HG03060 (cell line): ENCODE data around the gene OGDH.
A peak's percentile ranks its signal among the peaks of the same experiment; 100 is the strongest.
"Not testable (repeated sequence)": the region's sequence is repeated elsewhere in the genome, so short reads cannot be mapped to it uniquely, and the experiment has no call there.

Experiments used
- ATAC-seq: cut with Tn5 transposase; IDR thresholded peaks from one replicate; pipeline ENCODE4 v1.9.1; 2021; ENCODE audit warnings: low read depth, moderate number of reproducible peaks; ENCODE audit not compliant: unreplicated experiment

Gene OGDH

DNA sequence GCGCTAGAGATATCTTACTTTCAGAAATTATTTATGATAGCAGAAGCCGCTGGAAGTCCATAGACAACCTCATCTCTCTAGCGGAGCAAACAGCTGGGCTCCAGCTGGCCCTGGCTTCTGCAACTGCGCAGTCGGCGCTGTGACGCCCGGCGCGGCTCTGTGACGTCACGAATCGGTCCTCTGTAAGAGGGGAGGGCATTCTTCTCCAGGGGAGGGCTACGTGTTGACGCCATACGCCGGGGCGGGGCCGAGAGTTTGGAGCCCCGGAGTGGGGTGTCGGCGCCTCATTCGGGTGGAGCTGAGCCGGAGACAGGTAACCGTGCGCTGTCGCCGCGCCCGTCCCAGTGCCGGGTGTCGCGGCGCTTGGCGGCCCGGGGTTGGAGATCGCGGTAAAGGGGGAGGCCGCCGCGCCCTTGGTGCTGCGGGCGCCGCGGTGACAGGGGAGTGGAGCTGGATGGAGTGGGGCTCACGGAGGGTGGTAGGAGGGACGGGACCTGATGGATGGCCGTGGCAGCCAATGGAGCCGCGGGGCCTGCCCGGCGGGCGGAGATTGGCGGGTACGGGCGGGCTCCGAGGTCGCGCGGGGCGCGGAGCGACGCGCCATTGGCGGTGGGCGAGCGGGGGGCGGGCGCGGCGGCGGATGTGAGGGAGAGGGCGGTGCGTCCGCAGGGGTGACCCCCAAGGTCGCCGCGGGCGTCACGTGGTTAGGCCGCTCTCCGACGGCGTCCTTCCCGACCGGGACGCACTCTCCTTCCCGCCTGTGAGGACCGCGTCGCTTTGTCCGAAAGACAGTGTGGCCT, at the start of gene OGDH:
Gene OGDH, plus strand, starts transcription at position 287 of the 800 bp plus-strand sequence. CDS start 17,717 bp downstream, outside the sequence.
- peak; percentile 73 for ATAC-seq

DNA sequence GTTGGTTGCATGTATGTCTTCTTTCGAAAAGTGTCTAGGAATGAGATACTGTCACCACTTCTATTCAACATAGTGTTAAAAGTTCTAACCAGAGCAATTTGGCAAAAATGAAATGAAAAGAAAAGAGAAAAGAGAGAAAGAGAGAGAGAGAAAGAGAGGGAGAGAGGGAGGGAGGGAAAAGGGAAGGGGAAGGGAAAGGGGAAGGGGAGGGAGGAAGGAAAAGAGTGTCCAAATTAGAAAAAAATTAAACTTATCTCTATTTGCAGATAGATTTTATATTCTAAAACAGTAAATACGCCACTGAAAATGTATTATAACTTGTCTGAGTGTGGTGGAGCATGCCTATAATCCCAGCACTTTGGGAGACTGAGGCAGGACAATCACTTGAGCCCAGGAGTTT, 48.9 kb upstream of the OGDH start:
- no peak for ATAC-seq

DNA sequence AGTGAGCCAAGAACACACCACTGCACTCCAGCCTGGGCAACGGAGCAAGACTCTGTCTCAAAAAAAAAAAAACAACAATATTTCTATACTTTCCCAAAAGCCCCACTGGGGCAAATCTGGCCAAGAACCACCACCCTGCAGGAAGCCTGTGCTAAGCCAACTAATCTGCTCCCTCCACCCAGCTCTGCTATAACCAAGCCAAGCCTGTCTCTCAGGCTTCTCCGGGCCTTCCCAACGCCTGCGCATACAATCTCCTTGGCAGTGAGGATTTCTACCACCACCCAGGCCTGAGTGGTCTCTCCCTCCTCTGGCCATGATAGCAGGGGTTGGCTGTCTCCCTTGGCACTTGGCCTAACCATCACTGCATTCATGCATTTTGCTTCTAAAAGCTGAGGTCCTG, 46.9 kb upstream of the OGDH start:
- ATAC-seq, result no peak

DNA sequence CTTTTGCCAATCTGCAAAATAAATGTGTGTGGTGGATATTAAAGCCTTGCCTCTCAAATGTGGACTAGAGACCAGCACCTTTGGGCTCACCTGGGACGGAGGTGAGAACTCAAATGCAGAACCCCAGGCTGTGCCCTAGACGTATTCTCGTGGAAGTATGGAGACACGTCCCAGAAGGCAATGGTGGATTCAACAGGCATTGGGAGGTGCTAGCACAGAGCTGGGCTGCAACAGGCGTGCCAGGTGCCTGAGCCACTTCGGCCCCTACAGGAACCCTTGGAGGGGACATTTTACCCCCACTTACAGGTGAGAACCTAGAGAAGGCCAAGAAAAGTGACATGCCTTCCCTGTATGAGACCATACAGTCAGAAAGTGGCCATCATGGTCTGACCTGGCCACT, 44.9 kb upstream of the OGDH start:
- no peak for ATAC-seq

DNA sequence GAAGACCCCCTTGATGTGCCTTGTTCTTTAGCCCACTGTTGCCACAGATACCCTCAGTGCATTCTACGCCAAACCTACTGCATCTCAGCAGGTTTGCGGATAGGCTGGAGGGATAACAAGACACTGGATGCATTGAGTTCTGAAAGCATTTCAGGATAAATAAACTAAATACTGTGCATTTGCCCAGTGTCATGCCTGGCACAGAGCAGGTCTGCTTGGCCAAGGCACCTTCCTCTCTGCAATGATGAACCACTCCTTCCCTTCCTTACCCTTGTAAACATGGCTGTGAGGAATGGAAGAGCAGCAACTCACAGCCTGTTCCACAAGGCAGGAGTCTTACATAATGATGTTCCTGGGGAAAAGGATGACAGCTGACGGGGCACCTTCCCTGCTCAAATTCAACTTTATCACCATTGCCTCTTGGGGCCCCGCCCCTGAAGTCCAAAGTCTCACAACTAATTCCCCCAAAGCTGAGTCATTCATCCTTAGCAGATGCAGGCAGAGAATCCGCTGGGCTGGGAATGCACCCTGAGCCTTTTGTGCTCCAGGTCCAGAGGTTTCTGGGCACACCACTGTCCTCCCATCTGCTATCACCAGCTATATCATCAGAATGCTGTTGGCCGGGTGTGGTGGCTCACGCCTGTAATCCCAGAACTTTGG, 44.3 kb upstream of the OGDH start:
- ATAC-seq, result no peak

DNA sequence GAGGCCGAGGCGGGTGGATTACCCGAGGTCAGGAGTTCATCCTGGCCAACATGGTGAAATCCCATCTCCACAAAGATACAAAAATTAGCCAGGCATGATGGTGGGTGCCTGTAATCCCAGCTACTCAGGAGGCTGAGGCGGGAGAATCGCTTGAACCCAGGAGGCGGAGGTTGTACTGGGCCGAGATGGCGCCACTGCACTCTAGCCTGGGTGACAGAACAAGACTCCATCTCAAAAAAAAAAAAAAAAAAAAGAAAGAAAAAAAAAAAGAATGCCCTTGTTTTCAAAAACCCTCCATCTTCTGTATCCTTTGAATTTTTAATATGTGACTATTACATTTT, 43.8 kb upstream of the OGDH start:
- not testable (repeated sequence) for ATAC-seq

DNA sequence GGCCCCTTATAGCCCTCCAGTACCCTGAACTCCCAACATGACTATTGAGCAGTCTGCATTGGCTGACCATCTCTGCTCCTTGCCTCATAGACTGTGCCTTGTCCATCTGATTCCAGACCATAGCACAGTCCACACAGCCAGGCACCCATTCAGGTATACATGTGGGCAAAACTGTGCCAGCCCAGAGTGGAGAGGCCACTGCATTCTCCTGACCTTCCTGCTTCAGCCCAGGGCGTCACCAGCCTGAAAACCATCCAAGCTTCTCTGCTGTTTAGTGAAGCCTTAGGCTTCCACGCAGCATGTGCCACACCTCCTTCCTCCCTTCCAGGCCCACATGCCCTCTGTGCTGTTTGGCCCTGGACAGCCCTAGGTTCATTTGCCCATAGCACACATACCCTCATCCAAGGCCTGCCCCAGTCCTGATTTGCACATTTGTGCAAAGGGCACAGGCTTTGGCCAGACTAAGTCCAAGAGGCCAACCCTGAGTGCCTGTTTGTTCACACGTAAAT, 43.2 kb upstream of the OGDH start:
- no peak for ATAC-seq

DNA sequence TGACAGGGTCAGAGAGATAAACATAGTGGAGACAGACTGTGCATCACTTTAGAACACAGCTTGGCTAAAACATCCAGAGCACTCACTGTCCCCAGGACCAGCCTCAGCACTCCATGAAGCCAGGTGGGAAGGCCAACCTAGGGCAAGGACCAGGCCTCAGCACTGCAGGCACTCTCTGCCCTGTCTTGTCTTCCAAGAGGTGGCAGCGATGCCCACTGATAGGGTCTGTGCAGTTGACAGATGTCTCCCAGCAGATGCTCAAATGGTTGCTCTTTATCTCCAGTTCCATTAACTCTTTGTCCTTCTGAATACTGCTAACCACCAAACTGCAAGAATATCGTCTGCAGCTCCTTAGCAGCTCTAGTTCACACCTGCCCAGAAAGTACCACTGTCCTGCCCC, 41.8 kb upstream of the OGDH start:
- ATAC-seq, result no peak

DNA sequence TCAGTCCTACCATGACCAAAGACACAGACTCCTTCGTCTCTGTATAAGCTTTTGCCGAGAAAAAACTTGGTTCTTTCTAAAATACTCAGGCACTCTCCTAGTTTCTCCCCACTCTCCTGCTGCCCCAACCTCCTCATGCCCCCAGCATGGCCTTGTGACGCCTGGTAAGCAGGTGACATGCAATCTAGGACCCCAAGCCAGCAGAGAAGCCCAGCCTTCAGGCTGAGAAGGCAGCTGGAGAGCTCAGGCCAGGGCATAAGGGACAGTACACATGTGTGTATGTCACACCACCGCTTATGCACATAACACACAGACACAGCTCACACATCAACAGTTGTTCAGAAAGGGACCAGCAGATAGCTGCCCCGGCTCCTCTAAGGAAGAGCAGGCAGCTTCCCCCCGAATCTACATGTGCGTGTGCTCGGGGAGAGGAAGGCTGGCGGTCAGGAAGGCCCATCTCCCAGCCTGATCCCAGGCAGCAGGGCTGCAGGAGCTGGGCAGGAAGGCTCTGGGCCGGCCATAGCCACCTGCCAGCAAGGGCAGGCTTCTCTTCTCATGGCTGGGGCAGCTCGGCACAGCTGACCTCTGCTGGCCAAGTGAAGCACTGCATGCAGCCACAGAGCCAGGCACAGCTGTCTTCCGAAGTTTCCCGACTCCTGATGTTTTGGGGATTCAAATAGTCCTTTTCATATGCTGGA, 41.2 kb upstream of the OGDH start:
- no peak for ATAC-seq

DNA sequence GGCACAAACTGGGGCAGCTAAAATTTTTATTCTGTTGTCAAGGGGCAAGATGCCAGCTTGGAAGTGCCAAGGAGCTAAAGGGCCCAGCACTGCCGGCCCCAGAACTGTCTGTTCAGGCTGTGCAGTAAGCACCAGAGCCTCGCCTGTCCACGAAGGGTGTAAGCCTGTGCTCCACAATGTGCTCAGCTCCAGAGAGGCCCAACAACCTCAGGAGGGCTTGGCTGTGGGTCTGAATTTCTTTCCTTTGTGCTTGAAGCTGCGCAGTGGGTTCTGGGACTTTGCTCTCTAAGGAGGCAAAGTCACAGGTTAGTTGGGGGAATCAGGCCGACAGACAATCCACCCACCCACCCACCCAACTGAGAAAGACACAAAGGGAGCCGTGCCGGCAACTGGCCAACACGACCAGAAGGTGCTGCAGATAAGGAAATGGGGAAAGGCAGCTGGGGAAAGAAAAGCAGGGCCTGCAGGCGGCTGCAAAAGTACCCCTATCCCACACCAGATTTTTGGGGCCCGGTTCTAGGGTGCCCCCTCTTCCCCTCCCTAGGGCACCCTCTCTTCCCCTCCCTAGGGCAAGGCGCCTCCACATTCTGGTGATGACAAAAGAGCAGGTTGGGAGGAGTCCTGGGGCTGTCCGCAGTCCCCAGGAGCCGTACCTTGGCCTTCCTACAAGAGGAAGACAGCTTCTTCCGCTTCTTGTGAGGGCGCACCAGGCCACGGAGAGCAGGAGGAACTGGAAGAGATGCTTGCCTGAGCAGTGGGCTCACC, 40.5 kb upstream of the OGDH start:
- no peak for ATAC-seq

DNA sequence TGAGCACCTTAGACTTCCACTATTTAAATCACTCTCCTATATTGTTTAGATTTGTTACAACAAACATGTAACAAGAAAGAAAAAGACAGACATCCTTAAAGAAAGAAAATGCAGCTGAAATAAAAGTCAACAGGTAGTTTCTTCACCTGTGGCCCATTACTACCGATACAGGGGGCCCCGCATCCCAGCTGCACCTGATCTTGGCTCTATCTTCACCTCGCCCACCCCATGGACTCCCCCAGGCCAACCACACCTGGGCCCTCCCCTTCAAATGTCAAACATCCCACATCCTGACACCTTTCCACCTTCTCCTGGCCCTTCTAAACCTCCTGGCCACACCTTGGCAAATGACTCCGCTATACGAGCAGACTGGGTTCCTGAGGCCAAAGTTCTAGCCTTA, 39.7 kb upstream of the OGDH start:
- no peak for ATAC-seq

DNA sequence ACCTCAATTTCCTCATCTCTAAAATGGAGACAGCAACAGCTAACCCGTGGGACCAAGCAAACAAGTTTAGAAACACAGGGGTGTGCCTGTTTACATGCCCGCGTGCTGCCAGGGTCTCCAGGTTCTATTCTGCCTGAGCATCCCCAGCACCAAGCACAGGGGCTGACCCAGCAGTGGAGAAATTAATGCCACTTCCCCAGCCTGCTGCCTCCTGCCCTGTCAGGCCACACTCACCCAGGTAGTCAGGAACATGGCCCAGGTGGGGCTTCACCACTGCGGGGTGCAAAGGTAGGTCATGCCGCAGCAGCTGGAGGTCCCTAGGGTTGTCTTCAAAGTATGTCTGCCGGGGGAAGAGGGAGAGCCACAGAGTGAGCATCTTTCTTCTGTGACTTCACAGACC, 38.5 kb upstream of the OGDH start:
- ATAC-seq, result no peak

DNA sequence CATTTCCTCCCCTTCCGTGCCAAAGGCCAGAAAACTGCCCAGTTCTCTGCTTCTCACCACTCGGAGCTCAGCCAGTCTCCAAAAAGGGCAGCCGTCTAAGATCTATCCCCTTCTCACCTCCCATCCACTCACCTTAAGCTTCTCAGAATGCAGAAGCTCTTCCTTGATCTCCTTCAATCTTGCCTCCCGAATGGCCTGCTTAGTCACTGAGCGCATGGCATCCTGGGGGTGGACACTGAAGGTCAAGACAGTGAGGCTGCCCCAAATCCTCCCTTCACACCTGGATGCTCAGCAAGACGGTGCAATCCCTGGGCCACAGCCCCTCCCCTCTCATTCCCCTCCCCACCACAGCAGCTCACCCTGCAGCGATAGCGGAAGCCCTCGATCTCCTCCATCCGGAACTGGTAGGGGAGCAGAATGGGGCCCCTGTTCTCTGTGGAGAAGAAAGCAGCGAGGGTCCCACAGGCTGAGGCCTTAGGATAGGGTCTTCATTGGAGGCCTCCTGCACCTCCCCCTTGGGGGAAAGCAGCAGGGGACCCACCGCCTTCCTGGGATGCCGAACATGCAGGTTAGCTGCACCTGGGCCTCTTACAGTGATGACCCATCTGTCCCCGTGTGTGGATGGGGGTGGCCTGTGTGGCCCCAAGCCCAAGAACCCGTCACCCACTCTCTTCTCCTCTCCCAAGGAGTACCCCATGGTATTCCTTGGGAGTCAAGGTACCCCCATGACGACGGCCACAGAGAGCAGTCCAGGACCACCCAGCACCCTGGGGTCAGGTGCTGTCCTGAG, 37.5 kb upstream of the OGDH start:
- ATAC-seq, result no peak

DNA sequence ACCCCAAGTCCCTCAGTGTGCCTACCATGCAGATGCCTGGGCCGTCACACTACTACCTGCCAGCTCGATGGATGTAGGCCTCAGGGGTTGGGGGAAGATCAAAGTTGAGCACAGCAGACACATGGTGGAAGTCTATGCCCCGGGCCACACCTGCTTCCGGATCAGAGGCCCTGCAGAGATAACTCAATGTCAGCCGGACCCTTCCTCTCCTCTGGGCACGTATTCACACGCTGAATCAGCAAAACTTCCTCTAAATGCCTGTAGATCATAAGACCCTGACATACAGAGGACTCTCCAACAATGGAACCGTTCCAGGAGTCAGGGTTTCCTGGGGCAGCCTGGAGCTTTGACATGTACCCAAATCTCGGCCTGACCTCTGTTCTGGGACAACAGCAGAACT, 36.5 kb upstream of the OGDH start:
- ATAC-seq, result no peak

DNA sequence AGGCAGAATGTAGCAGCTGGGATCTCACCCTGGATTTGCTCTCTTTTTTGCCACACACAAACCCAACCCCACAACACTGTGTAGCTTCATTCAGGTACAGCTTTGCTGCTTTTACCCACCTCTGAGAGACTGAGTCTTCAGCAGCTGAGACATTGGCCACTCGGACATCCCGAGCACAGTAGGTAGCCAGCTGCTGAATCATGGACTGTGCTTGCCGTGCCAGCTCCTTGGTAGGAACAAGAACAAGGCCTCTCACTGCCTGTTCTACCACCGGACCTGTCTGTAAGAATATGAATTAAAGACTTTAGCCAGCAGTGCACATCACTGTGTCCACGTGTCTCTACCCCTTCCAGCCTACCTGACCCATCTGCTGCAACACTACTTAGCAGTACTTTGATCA, 33.7 kb upstream of the OGDH start:
- no peak for ATAC-seq

DNA sequence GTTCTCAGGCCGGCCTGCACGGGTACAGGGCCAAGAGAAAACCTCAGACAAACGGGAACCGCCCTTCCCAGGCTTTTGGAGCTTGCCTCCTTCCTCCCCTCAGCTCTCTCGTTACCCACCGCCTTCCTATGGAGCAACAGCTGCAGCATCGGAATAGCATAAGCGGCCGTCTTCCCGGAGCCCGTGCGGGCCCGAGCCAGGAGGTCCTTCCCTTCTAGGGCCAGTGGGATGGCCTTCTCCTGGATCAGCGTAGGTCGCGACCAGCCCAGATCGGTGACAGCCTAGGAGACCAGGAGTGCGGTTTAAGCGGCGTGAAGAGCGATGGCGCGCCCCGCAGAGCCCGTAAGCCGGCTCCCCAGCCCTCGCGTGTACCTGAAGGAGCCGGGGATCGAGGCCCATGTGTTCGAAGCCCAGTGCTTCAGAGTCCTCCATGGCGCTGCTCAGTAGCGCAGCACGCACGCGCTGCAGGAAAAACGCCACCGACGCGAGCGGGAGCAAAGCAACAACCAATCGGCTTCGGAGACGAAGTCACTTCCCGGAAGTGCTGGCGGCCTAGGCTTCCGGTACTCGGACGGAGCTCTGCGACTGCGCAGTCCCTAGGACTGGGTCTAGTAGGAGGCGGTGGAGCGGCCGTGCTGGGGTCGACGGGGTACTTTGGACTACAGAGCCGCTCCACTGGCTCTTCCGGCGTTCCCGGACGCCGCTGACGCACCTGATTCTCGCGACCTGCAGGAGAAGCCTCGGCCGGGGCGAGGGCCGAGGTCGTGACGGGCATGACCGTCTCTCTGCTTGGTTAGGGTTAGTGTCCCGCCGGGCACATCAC, 32.8 kb upstream of the OGDH start, which contains the start of gene DDX56:
Gene DDX56, minus strand, starts transcription at position 445 of the 823 bp plus-strand sequence. Its CDS starts 13 bp downstream, at position 432.
- peak; percentile 86 for ATAC-seq

DNA sequence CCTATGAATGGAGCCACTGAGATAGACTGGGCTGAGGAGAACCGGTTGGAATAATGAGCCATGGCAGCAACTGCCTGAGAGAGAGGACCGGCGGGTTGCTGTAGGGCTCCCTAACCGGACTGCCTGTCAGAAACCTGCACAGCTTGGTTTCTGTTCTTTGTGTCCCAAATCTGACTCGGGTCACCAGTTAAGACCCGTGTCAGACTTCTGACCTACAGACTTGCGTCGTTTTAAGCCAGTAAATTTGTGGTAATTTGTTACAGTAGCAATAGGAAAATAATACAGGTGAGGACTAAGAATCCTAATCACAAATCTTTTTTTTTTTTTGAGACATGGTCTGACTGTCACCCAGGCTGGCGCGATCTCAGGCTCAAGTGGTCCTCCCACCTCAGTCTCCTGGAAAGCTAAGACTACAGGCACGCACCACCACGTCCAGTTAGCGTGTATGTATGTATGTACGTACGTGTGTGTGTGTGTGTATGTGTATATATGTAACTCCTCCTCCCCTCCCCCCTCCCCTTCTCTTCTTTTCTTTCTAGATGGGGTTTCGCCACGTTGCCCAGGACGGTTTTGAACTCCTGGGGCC, 32.0 kb upstream of the OGDH start:
- ATAC-seq, result no peak

DNA sequence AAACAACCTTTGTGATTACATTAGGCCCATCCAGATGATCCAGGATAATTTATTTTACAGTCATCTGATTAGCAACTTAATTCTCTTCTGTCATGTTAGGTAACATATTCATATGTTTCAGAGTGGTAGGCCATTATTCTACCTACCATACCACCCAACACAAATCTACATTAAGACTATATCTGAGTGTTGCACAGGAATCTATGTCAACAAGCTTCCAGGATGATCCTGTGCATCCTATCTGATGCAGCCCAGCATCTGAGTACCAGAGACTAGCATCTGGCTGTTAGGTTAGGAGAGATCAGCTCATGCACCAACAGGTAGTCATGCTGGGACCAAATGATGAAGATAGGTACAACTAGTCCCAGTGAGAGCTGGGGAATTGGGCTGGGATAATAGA, 31.4 kb upstream of the OGDH start:
- no peak for ATAC-seq

DNA sequence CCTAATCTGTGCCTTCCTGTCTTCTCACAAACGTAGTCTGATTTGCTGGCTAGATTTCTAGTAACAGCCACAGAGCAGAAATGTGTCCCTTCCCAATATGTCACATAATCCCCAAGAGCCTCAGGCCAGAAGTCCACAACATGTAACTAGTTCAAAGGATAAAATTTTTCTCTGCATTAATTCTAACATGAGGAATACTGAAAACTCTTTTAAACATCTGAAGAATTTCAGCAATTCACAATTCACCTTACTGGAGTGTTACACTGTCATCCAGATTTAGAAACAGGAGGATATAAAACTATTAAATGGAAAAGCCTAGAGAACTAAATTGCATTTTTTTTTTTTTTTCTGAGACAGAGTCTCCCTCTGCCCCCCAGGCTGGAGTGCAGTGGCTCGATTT, 30.2 kb upstream of the OGDH start:
- no peak for ATAC-seq
